Lung (tissue), 12 donors: ENCODE data around the gene SEZ6L. TPM values are rescaled to one million over a fixed set of nuclear protein-coding genes. Genes with fewer than 3 reads are reported as not detected.

ENCODE experiments used
- ATAC-seq: fragments of 200-7000 bp; cut with Tn5 transposase; one replicate; pipeline ENCODE4 v1.9.1; 2020; ENCODE audit warnings: moderate number of reproducible peaks; ENCODE audit not compliant: insufficient read depth, low FRiP score
- DNase-seq, 3 donors: peaks; one replicate each; pipeline ENCODE4 v3.0.0-alpha.2; 2013 to 2017
- H3K27ac ChIP-seq, 2 donors: one replicate each; pipeline ENCODE4 v1.5.1; 2013; ENCODE audit warnings: mild to moderate bottlenecking in 2 of 2, moderate library complexity in 2 of 2, control low read depth in 1 of 2, inconsistent platforms in 1 of 2, low read depth in 1 of 2, low read length in 1 of 2
- H3K27me3 ChIP-seq, 3 donors: one replicate each; pipeline ENCODE4 v1.5.1; 2013; ENCODE audit warnings: low read length in 2 of 3; ENCODE audit not compliant: control insufficient read depth in 3 of 3, insufficient read depth in 3 of 3
- H3K36me3 ChIP-seq, 4 donors: one replicate each; pipeline ENCODE4 v1.5.1; 2013; ENCODE audit warnings: low read length in 4 of 4, mild to moderate bottlenecking in 1 of 4, moderate library complexity in 1 of 4; ENCODE audit not compliant: control insufficient read depth in 4 of 4, insufficient read depth in 4 of 4
- H3K4me1 ChIP-seq, 5 donors: one replicate each; pipeline ENCODE4 v1.5.1; 2013; ENCODE audit warnings: low read length in 5 of 5, mild to moderate bottlenecking in 2 of 5, moderate library complexity in 1 of 5; ENCODE audit not compliant: control insufficient read depth in 5 of 5, insufficient read depth in 5 of 5
- H3K4me3 ChIP-seq: one replicate; pipeline ENCODE4 v1.5.1; 2013; ENCODE audit warnings: mild to moderate bottlenecking, control low read depth, moderate library complexity
- H3K9ac ChIP-seq, 2 donors: one replicate each; pipeline ENCODE4 v1.5.1; 2013; ENCODE audit warnings: low read length in 2 of 2, control low read depth in 1 of 2; ENCODE audit not compliant: insufficient read depth in 1 of 2
- H3K9me3 ChIP-seq, 4 donors: one replicate each; pipeline ENCODE4 v1.5.1; 2013; ENCODE audit warnings: low read length in 3 of 4, mild to moderate bottlenecking in 1 of 4, moderate library complexity in 1 of 4; ENCODE audit not compliant: control insufficient read depth in 4 of 4, insufficient read depth in 3 of 4
- CTCF ChIP-seq: IDR thresholded peaks from 2 replicates; pipeline ENCODE4 v1.5.1; 2012; ENCODE audit warnings: mild to moderate bottlenecking; ENCODE audit errors: control extremely low read depth, extremely low read depth
- WGBS, 2 donors: extraction: QIAGEN DNeasy Blood & Tissue Kit; methylation state at CpG; one replicate each; pipeline ENCODE4 v1.1.7; 2013; 5-methylcytosine and 5-hydroxymethylcytosine counted together
- polyA plus RNA-seq, 2 donors: library from polyadenylated mRNA; stranded (reverse); fragments of 200-250 nt; gene quantifications; one replicate each; pipeline ENCODE4 v1.2.1, GENCODE V29; 2013
- total RNA-seq, 2 donors: library from RNA; depleted of rRNA in 1 of 2; stranded (reverse); fragments of >200 nt in 1 of 2; gene quantifications; one replicate each; pipeline ENCODE4 v1.2.1, GENCODE V29; 2014 to 2021
- donor health status: control.
- donor health status: control.
- donor health status: Bipolar disorder and iron deficiency.
- donor health status: healthy.
- donor health status: DM: yes; HTN: yes; CAD: no.

The SEZ6L gene
- total and polyA plus RNA-seq, 4 donors: 0.02 to 0.46 (median 0.08) TPM

- H3K9me3 ChIP-seq: peaks cover 0 to 4% (median 0%) of the 10 kb centered on the region in 4 donors
- H3K27me3 ChIP-seq: peaks cover 0 to 10% (median 3%) of the 10 kb centered on the region in 3 donors
- no peak overlapping the region for H3K27ac ChIP-seq
- no peak for ATAC-seq
- no peak for DNase-seq
- no peak for TF ChIP-seq CTCF
- whole genome bisulfite sequencing, 2 donors: 76 to 93% methylated on average over 5 of the region's 5 CpGs
- no peaks in the 10 kb centered on the region for H3K36me3 ChIP-seq
- no peak overlapping the region for H3K9ac ChIP-seq
- no peaks in the 10 kb centered on the region for H3K4me1 ChIP-seq
- no peak overlapping the region for H3K4me3 ChIP-seq
Observed at GRCh38 chr22:26127126-26127525, 42.1 kb upstream of the SEZ6L start.

DNA sequence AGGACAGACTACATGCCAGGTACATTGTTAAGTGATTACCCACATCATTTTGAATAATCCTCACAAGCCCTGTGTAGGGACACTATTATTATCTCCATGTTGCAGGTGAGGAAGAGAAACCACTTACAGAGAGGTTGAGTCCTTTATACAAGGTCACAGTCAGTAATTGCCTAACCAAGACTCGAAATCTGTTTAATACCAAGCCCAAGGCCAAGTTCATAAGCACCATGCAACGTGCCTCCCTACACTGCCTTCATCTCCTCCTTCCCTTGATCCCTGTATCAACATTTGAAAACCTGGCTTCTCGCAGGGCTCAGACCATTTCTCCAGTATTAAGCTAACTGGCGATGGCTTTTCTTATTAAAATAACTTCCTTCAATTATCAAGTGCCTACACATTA, 41.7 kb upstream of the SEZ6L start:
- Histone ChIP-seq H3K4me1 (no peaks in the 10 kb centered on the region), H3K27me3 (peaks cover 0 to 10% (median 3%) of the 10 kb centered on the region in 3 donors), H3K4me3 (no peak overlapping the region), H3K9ac (no peak overlapping the region), H3K27ac (no peak overlapping the region), H3K36me3 (no peaks in the 10 kb centered on the region), H3K9me3 (peaks cover 0 to 4% (median 0%) of the 10 kb centered on the region in 4 donors)
- DNase-seq: no peak
- no peak for ATAC-seq
- WGBS, 2 donors: 62 to 71% methylated on average over 4 of the region's 4 CpGs
- no peak for TF ChIP-seq CTCF

DNA sequence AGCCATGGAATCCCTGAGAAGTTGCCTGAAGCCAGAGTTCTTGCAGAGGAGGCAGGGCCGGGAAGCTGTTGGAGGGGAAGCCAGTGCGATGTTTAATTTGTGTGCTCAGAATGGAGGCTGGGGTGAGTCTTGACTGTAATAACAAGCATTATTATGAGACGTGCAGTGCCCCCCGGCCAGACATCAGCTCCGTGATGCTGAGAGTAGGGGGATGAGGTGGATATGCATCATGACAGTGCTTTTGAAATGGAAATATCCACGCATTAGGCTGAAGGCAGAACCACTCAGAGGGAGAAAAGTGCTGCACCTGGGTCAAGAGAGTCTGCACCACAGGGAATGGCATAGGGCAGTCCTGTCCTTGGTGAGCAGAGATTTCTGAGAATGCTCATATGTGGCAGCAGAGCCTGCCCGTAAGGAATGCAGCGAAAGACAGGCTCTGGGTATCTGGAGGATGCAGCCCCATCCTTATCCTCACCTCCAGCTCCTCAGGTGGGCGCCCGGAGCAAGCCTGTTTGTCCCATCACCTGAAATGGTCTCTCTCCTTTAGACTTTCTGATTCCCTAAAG, 37.6 kb upstream of the SEZ6L start:
- Histone ChIP-seq H3K9ac (no peak overlapping the region), H3K27ac (no peak overlapping the region), H3K4me1 (no peaks in the 10 kb centered on the region), H3K36me3 (no peaks in the 10 kb centered on the region), H3K9me3 (peaks cover 0 to 3% (median 0%) of the 10 kb centered on the region in 4 donors), H3K4me3 (no peak overlapping the region), H3K27me3 (peaks cover 0 to 12% (median 7%) of the 10 kb centered on the region in 3 donors)
- DNase-seq (no peak), ATAC-seq (no peak)
- WGBS, 2 donors: 59 to 62% methylated on average over 10 of the region's 10 CpGs
- no peak for TF ChIP-seq CTCF
